Activated naive CD8-positive, alpha-beta T cell treated with anti-CD3 and anti-CD28 coated beads for 36 hours (primary cell): ENCODE measurements around the gene TECTB. TPM values are rescaled to one million over a fixed set of nuclear protein-coding genes. Genes with fewer than 3 reads are reported as not detected.
"Not testable (repeated sequence)": the region's sequence is repeated elsewhere in the genome, so short reads cannot be mapped to it uniquely, and the experiment has no call there.

ENCODE experiments used
- DNase-seq: peaks from one replicate; pipeline ENCODE4 v3.0.0; 2021
- H3K27ac Mint-ChIP-seq: one replicate; pipeline ENCODE4 v1.8.0; 2022; ENCODE audit warnings: mild to moderate bottlenecking, moderate library complexity, mixed read lengths
- H3K27me3 Mint-ChIP-seq: one replicate; pipeline ENCODE4 v1.8.0; 2022; ENCODE audit warnings: mild to moderate bottlenecking, mixed read lengths
- H3K36me3 Mint-ChIP-seq: one replicate; pipeline ENCODE4 v1.8.0; 2021; ENCODE audit warnings: mild to moderate bottlenecking, mixed read lengths
- H3K4me1 Mint-ChIP-seq: one replicate; pipeline ENCODE4 v1.8.0; 2021; ENCODE audit warnings: mixed read lengths
- H3K4me3 Mint-ChIP-seq: one replicate; pipeline ENCODE4 v1.8.0; 2022; ENCODE audit warnings: mild to moderate bottlenecking, moderate library complexity, mixed read lengths
- H3K9me3 Mint-ChIP-seq: one replicate; pipeline ENCODE4 v1.8.0; 2022; ENCODE audit warnings: mixed read lengths
- total RNA-seq, 2 experiments: library from RNA; stranded (reverse); gene quantifications; one replicate each; pipeline ENCODE4 v1.2.3, GENCODE V29; 2021

TECTB gene
- not detected for total RNA-seq

DNA sequence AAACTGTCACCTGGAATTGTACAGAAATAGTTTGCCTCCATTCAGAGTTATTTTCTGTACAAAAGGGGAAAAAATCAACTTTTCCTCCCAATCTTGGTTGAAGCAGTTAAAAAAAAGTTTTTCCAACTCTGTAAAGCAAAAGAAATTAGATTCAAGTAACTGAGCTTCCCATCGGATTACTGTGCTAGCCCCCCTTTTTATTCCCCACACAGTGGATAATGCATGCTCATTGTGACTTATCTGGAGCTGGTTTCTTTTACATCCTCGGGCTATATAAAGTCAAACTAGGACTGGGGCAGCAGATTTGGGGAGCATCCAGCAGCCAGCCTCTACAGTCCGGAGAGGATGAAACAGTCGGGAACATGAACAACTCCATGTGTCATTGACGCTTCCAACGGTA lies at the start of gene TECTB:
TECTB (plus strand) TSS at position 301 of the 400 bp plus-strand sequence. CDS start 335 bp downstream, outside the sequence.
- no peaks in the 10 kb centered on the region for H3K9me3 Mint-ChIP-seq
- H3K4me3 Mint-ChIP-seq = no peak within 1 kb of the TSS
- H3K27me3 Mint-ChIP-seq = peaks cover 31% of the 10 kb centered on the region
- no peaks in the 10 kb centered on the region for H3K4me1 Mint-ChIP-seq
- H3K27ac Mint-ChIP-seq = no peak within 1 kb of the TSS
- H3K36me3 Mint-ChIP-seq = no peaks in the 10 kb centered on the region
- DNase-seq = no peak

DNA sequence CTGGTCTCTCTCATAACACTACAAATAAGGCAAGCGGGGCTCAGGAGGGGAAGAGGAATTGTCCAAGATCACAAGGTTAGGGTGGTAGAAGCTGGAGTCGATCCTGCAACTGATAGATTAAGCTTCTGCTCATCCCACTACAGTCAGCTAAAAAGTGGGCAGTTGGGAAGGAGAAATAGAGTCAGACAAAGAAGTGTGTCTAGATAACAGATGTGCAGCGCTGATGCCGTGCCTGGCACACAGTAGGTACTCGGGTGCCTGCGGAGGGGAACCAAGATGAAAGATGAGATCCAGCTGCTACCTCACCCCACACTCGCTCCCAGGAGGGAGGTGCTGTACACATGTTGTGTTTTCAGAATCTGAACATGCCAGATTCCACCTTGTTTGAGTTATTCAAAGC lies 48.1 kb upstream of the TECTB start:
- Mint-ChIP-seq H3K27ac (no peak overlapping the region), H3K9me3 (peaks cover 16% of the 10 kb centered on the region), H3K36me3 (no peaks in the 10 kb centered on the region), H3K4me1 (no peaks in the 10 kb centered on the region), H3K4me3 (no peak overlapping the region), H3K27me3 (no peaks in the 10 kb centered on the region)
- no peak for DNase-seq

- Mint-ChIP-seq H3K27ac (no peak overlapping the region), H3K4me1 (no peaks in the 10 kb centered on the region), H3K27me3 (no peaks in the 10 kb centered on the region), H3K4me3 (no peak overlapping the region), H3K9me3 (peaks cover 19% of the 10 kb centered on the region), H3K36me3 (peaks cover under 1% of the 10 kb centered on the region)
- DNase-seq = no peak
Observed at GRCh38 chr10:112235920-112236319, 47.3 kb upstream of the TECTB start.

DNA sequence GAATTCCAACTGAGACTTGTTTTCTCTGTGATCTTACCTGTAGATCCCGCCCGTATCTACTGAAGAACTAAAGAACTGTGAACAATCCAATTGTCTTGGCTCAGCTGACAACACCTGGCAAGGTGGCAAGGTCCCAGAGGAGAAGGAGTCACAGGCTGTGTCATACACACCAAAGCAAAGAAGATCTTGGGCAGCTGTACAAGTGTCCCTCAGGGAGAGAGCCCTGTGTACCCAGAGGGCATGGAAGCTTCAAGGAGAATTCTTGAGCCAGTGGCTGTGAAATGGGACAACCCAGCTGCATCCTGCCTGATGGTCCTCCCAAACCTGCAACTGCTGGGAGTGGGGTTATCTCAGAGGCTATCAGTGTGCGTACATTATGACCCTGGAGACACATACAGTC lies 46.7 kb upstream of the TECTB start:
- Mint-ChIP-seq H3K27ac (no peak overlapping the region), H3K36me3 (peaks cover 3% of the 10 kb centered on the region), H3K9me3 (peaks cover 24% of the 10 kb centered on the region), H3K27me3 (no peaks in the 10 kb centered on the region), H3K4me1 (no peaks in the 10 kb centered on the region), H3K4me3 (no peak overlapping the region)
- no peak for DNase-seq

DNA sequence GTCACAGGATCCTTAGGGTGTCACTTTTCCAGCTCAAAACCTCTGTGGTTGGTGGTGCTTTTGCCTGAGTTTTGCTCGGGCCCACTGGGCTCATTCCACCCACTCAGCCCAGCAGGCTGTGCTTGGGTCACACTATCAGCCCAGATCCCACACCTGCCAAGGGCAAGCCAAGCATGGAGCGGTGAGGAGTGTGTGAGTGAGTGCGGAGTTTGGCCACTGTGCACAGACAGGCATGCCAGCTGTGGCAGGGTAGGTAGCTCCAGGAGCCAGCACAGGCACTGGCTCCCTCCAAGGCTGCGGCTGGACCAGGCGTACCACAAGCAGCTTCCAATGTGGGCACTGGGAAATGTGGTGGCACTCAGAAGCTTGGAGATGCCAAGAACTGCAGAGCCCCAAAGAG lies 43.9 kb upstream of the TECTB start:
- no peak overlapping the region for H3K27ac Mint-ChIP-seq
- DNase-seq = no peak
- H3K4me1 Mint-ChIP-seq = no peaks in the 10 kb centered on the region
- H3K9me3 Mint-ChIP-seq = peaks cover 25% of the 10 kb centered on the region
- peaks cover 3% of the 10 kb centered on the region for H3K36me3 Mint-ChIP-seq
- no peaks in the 10 kb centered on the region for H3K27me3 Mint-ChIP-seq
- no peak overlapping the region for H3K4me3 Mint-ChIP-seq

DNA sequence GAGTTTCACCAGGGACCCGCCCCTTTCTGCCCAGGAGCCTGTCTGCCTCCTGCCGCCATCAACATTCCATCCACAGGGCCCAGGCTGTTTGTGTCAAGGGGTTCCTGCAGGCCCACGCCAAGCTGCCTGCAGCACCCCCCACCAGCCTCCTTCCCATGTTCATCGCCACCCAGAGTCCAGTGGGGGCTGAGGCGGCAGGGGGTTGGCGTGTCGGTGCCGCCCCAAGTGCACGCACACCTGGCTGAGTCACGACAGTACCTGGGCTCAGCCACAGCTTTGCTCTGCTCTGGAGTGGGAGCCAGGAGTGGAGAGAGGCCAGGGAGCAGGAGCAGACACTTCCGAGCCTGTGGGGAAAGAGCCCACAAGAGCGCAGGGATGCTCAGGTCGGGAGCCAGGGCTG lies 42.8 kb upstream of the TECTB start:
- Mint-ChIP-seq H3K27ac (no peak overlapping the region), H3K36me3 (peaks cover 3% of the 10 kb centered on the region), H3K27me3 (no peaks in the 10 kb centered on the region), H3K9me3 (peaks cover 25% of the 10 kb centered on the region), H3K4me3 (no peak overlapping the region), H3K4me1 (no peaks in the 10 kb centered on the region)
- no peak for DNase-seq

DNA sequence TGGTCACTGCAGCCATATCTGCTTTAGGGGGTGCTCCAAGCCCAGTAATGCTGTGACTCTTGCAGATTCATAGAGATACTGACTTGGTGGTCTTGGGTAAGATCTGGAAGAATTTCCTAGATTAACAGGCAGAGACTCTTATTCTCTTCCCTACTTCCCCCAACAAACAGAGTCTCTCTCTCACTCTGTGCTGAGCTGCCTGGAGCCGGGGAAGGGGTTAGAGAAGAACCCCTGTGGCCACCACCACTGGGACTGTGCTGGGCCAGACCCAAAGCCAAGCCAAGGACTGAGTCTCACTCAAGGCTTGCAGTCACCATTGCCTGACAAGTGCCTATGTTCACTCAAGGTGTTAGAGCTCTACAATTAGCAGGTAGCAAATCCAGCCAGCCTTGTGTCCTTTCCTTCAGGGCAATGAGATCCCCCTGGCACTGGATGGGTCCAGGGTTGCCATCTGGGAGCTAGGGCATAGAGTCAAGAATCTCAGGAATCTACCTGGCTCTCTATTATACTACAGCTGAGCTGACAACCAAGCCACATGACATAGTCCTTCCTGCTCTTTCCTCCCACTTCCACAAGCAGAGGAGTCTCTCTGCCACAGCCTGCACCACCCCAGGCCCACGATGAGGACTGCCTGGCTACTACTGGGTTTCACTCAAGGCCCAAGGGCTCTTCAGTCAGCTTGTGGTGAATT lies 41.4 kb upstream of the TECTB start:
- Mint-ChIP-seq H3K27ac (no peak overlapping the region), H3K4me1 (no peaks in the 10 kb centered on the region), H3K36me3 (peaks cover 3% of the 10 kb centered on the region), H3K27me3 (no peaks in the 10 kb centered on the region), H3K9me3 (peaks cover 25% of the 10 kb centered on the region), H3K4me3 (no peak overlapping the region)
- no peak for DNase-seq

DNA sequence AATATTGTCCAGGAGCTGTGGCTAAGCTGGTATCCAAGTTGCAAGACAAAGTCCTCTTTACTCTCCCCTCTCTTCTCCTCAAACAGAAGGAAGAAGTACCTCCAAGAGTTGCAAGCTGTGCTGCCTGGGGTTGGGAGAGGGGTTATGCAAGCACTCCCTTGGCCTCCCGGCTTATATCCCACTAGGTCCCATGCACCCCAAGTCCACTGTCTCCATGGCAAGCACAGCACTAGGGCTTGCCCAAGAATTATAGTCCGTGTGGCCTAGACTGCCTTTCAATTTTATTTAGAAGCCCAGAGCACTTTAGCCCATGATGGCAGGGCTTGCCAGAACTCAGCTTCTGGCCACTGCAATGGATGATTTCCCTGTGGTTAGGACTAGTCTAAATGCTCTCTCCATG lies 40.4 kb upstream of the TECTB start:
- H3K27ac Mint-ChIP-seq = no peak overlapping the region
- H3K4me3 Mint-ChIP-seq = no peak overlapping the region
- peaks cover 25% of the 10 kb centered on the region for H3K9me3 Mint-ChIP-seq
- no peaks in the 10 kb centered on the region for H3K27me3 Mint-ChIP-seq
- H3K4me1 Mint-ChIP-seq = no peaks in the 10 kb centered on the region
- no peak for DNase-seq
- H3K36me3 Mint-ChIP-seq = peaks cover 3% of the 10 kb centered on the region

GRCh38 chr10:112243713-112244112 lies 39.5 kb upstream of the TECTB start:
- Mint-ChIP-seq H3K36me3 (peaks cover 6% of the 10 kb centered on the region), H3K4me3 (no peak overlapping the region), H3K27me3 (peaks cover 3% of the 10 kb centered on the region), H3K27ac (no peak overlapping the region), H3K4me1 (no peaks in the 10 kb centered on the region), H3K9me3 (peaks cover 17% of the 10 kb centered on the region)
- no peak for DNase-seq

DNA sequence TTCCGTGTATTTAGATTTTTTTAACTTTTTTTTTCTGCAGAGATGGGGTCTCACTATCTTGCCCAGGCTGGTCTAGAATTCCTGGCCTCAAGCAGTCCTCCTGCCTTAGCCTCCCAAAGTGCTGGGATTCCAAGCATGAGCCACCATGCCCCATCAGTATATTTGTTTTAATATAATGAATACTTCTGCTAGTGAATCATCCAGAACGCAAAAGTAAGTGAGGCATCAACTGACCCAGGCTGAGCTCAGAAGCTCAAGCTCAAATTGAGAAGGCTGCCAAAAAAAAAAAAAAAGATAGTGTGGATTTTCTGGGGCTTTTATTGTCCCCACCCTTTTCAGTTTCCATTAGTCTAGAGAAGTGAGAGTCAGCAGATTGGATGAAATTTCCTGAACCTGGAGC lies 39.0 kb upstream of the TECTB start:
- no peaks in the 10 kb centered on the region for H3K4me1 Mint-ChIP-seq
- no peak overlapping the region for H3K27ac Mint-ChIP-seq
- DNase-seq = no peak
- no peak overlapping the region for H3K4me3 Mint-ChIP-seq
- peaks cover 3% of the 10 kb centered on the region for H3K27me3 Mint-ChIP-seq
- H3K36me3 Mint-ChIP-seq = peaks cover 6% of the 10 kb centered on the region
- peaks cover 14% of the 10 kb centered on the region for H3K9me3 Mint-ChIP-seq

GRCh38 chr10:112247791-112248190 lies 35.4 kb upstream of the TECTB start:
- Mint-ChIP-seq H3K27ac (no peak overlapping the region), H3K27me3 (peaks cover 3% of the 10 kb centered on the region), H3K9me3 (peaks cover 8% of the 10 kb centered on the region), H3K4me3 (no peak overlapping the region), H3K4me1 (no peaks in the 10 kb centered on the region), H3K36me3 (peaks cover 2% of the 10 kb centered on the region)
- DNase-seq = no peak

GRCh38 chr10:112248584-112249295 lies 34.5 kb upstream of the TECTB start:
- no peaks in the 10 kb centered on the region for H3K4me1 Mint-ChIP-seq
- H3K36me3 Mint-ChIP-seq = peaks cover 2% of the 10 kb centered on the region
- no peak overlapping the region for H3K27ac Mint-ChIP-seq
- no peak overlapping the region for H3K4me3 Mint-ChIP-seq
- no peak for DNase-seq
- H3K9me3 Mint-ChIP-seq = peaks cover 8% of the 10 kb centered on the region
- peaks cover 3% of the 10 kb centered on the region for H3K27me3 Mint-ChIP-seq

DNA sequence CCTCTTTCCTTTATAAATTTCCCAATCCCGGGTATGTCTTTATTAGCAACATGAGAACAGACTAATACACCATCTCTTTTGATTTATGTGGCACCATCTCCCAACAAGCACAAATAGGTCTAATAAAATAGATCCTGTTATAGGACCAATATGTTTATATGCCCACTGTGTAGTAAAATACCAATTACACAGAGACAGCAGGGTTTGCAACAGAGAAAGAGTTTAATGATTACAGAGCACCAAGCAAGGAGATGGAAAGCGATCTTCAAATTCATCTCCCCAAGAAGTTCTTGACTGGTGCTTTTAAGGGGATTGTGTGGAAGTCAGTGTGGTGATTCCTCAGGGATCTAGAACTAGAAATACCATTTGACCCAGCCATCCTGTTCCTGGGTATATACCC lies 33.5 kb upstream of the TECTB start:
- H3K27me3 Mint-ChIP-seq = peaks cover 3% of the 10 kb centered on the region
- H3K4me3 Mint-ChIP-seq = no peak overlapping the region
- DNase-seq = no peak
- H3K4me1 Mint-ChIP-seq = no peaks in the 10 kb centered on the region
- peaks cover 2% of the 10 kb centered on the region for H3K36me3 Mint-ChIP-seq
- no peak overlapping the region for H3K27ac Mint-ChIP-seq
- H3K9me3 Mint-ChIP-seq = peaks cover 8% of the 10 kb centered on the region

GRCh38 chr10:112250555-112250954 lies 32.6 kb upstream of the TECTB start:
- Mint-ChIP-seq H3K4me1 (no peaks in the 10 kb centered on the region), H3K27ac (no peak overlapping the region), H3K4me3 (no peak overlapping the region), H3K27me3 (peaks cover 3% of the 10 kb centered on the region), H3K36me3 (peaks cover 2% of the 10 kb centered on the region), H3K9me3 (peaks cover 8% of the 10 kb centered on the region)
- no peak for DNase-seq

DNA sequence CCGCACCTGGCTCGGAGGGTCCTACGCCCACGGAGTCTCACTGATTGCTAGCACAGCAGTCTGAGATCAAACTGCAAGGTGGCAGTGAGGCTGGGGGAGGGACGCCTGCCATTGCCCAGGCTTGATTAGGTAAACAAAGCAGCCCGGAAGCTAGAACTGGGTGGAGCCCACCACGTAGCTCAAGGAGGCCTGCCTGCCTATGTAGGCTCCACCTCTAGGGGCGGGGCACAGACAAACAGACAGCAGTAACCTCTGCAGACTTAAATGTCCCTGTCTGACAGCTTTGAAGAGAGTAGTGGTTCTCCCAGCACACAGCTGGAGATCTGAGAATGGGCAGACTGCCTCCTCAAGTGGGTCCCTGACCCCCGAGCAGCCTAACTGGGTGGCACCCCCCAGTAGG lies 32.0 kb upstream of the TECTB start:
- H3K36me3 Mint-ChIP-seq, H3K27me3 Mint-ChIP-seq, H3K9me3 Mint-ChIP-seq, H3K27ac Mint-ChIP-seq, H3K4me1 Mint-ChIP-seq, DNase-seq, H3K4me3 Mint-ChIP-seq: not testable (repeated sequence)

- DNase-seq = no peak
- H3K9me3 Mint-ChIP-seq = no peaks in the 10 kb centered on the region
- H3K36me3 Mint-ChIP-seq = no peaks in the 10 kb centered on the region
- H3K27me3 Mint-ChIP-seq = no peaks in the 10 kb centered on the region
- H3K4me3 Mint-ChIP-seq = no peak overlapping the region
- no peak overlapping the region for H3K27ac Mint-ChIP-seq
- no peaks in the 10 kb centered on the region for H3K4me1 Mint-ChIP-seq
Observed at GRCh38 chr10:112258407-112258806, 24.8 kb upstream of the TECTB start.
